ENCODE measurements around the gene ASCC2.

DNA sequence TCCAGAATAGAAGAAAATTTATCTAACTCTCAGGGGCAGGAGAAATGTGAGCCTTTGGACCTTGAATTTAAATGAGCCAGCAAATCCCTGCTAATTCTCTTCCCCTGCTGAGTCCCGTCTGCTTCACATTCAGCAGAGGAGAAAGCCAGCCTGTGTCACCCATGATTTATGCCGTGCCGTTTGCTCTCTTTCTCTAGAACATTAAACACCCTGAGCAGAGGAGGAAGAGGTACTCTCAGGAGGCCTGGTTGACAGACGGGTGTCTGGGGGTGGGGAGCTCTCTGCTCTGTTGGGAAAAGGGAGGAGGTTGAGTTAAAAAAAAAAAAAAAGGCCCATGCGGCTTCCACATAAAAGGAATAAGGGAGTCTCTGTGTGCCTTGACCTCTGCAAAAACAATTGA, 33.6 kb upstream of the ASCC2 start:
- TF ChIP-seq FOXM1 (IDR thresholded peaks at IDR 0.05; ENCODE audit: borderline replicate concordance) (no peak), FOXK2 (IDR thresholded peaks at IDR 0.05) (no peak), HDGF (IDR thresholded peaks at IDR 0.05; ENCODE audit: borderline replicate concordance) (no peak), ZNF384 (IDR thresholded peaks at IDR 0.05) (peak; percentile 65), SP1 (IDR thresholded peaks at IDR 0.05) (no peak), L3MBTL2 (conservative IDR thresholded peaks at IDR 0.05) (no peak), TARDBP (IDR thresholded peaks at IDR 0.05) (no peak), ARNT (IDR thresholded peaks at IDR 0.05) (no peak)
- TF ChIP-seq, protein P1, sequence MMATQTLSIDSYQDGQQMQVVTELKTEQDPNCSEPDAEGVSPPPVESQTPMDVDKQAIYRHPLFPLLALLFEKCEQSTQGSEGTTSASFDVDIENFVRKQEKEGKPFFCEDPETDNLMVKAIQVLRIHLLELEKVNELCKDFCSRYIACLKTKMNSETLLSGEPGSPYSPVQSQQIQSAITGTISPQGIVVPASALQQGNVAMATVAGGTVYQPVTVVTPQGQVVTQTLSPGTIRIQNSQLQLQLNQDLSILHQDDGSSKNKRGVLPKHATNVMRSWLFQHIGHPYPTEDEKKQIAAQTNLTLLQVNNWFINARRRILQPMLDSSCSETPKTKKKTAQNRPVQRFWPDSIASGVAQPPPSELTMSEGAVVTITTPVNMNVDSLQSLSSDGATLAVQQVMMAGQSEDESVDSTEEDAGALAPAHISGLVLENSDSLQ (IDR thresholded peaks at IDR 0.05), result peak; percentile 97

Data from HEK293T (cell line).